Calu3 (cell line): Measurements from ENCODE around the gene ADAMTS18. TPM values are rescaled to one million over a fixed set of nuclear protein-coding genes. Genes with fewer than 3 reads are reported as not detected.
A peak's percentile ranks its signal among the peaks of the same experiment; 100 is the strongest.

Experiments used
- BruUV-seq: library from RNA; stranded (reverse); fragments of 400-500 nt; replicated peaks from 2 replicates; lab custom pipeline; 2021; lab: Mats Ljungman, UMichigan
- CTCF ChIA-PET: fragments of 300-600 bp; sonication (Branson Sonifier 250); formaldehyde crosslinking; loops from one replicate; lab custom pipeline; 2022; ENCODE audit warnings: antibody characterized with exemption; lab: Charles Lee
- DNase-seq: peaks from one replicate; pipeline ENCODE4 v3.0.0; 2022
- H3K27ac Mint-ChIP-seq: one replicate; pipeline ENCODE4 v1.8.0; 2022; ENCODE audit warnings: mixed read lengths; ENCODE audit not compliant: unreplicated experiment
- H3K27me3 Mint-ChIP-seq: one replicate; pipeline ENCODE4 v1.8.0; 2022; ENCODE audit warnings: mixed read lengths; ENCODE audit not compliant: unreplicated experiment
- H3K36me3 Mint-ChIP-seq: one replicate; pipeline ENCODE4 v1.8.0; 2022; ENCODE audit warnings: mild to moderate bottlenecking, moderate library complexity, mixed read lengths; ENCODE audit not compliant: insufficient read depth, unreplicated experiment
- H3K4me1 Mint-ChIP-seq: one replicate; pipeline ENCODE4 v1.8.0; 2022; ENCODE audit warnings: mild to moderate bottlenecking, low read depth, mixed read lengths; ENCODE audit not compliant: unreplicated experiment
- H3K4me3 Mint-ChIP-seq: one replicate; pipeline ENCODE4 v1.8.0; 2022; ENCODE audit warnings: mild to moderate bottlenecking, low read depth, moderate library complexity, mixed read lengths; ENCODE audit not compliant: unreplicated experiment
- H3K9me3 Mint-ChIP-seq: one replicate; pipeline ENCODE4 v1.8.0; 2022; ENCODE audit warnings: low read depth, mixed read lengths; ENCODE audit not compliant: unreplicated experiment
- CTCF ChIP-seq: fragments of 200-600 bp; IDR thresholded peaks from one replicate; pipeline ENCODE4 v1.8.0; 2022; ENCODE audit warnings: antibody characterized with exemption; ENCODE audit not compliant: unreplicated experiment
- intact Hi-C: fragments of 100-400 bp; cut with micrococcal nuclease; formaldehyde crosslinking; loops from one replicate; pipeline ENCODE4 v1.10.0; 2022; ENCODE audit not compliant: unreplicated experiment
- total RNA-seq: library from RNA; stranded (reverse); gene quantifications from 2 replicates; pipeline ENCODE4 v1.2.3, GENCODE V29; 2022

Gene ADAMTS18
- total RNA-seq, 1 experiment from 2014 or later = not detected

DNA sequence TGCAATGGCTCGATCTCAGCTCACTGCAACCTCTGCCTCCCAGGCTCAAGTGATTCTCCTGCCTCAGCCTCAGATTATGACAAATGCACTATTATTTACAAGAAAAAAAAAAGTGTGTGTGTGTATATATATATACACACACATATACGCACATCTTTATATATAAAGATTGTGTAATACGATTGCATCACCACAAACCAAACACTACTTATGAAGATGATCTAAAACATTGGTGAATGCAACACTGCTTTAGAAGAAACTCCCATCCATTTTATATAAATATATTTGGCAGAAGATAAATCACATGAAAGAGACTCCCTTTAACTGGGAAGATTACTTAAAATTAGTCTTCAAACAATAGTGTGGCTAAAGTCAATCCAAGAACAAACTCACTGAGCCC is 138.9 kb downstream of the ADAMTS18 start:
- intact Hi-C loops = no loop called here
- no peak for DNase-seq
- Mint-ChIP-seq H3K27me3 (peaks cover 13% of the 10 kb centered on the region), H3K9me3 (no peaks in the 10 kb centered on the region), H3K4me1 (peaks cover 30% of the 10 kb centered on the region), H3K36me3 (no peaks in the 10 kb centered on the region), H3K4me3 (no peak overlapping the region), H3K27ac (no peak overlapping the region)
- no TSS peak for BruUV-seq
- TF ChIP-seq CTCF = no peak
- CTCF ChIA-PET = no interaction called here

GRCh38 chr16:77290451-77291115 is 144.3 kb downstream of the ADAMTS18 start:
- TF ChIP-seq CTCF = no peak
- Mint-ChIP-seq H3K9me3 (no peaks in the 10 kb centered on the region), H3K36me3 (no peaks in the 10 kb centered on the region), H3K27me3 (peaks cover 13% of the 10 kb centered on the region), H3K4me1 (peaks cover 12% of the 10 kb centered on the region), H3K27ac (no peak overlapping the region), H3K4me3 (no peak overlapping the region)
- CTCF ChIA-PET = no interaction called here
- no peak for DNase-seq
- BruUV-seq = no TSS peak
- intact Hi-C loops = no loop called here

GRCh38 chr16:77289331-77289809 is 145.5 kb downstream of the ADAMTS18 start:
- CTCF ChIA-PET = no interaction called here
- no TSS peak for BruUV-seq
- peak overlapping the region; percentile 40 for H3K27ac Mint-ChIP-seq
- no peaks in the 10 kb centered on the region for H3K36me3 Mint-ChIP-seq
- DNase-seq = peak; percentile 55
- no peaks in the 10 kb centered on the region for H3K9me3 Mint-ChIP-seq
- H3K4me1 Mint-ChIP-seq = peaks cover 12% of the 10 kb centered on the region
- peaks cover 6% of the 10 kb centered on the region for H3K27me3 Mint-ChIP-seq
- intact Hi-C loops = no loop called here
- H3K4me3 Mint-ChIP-seq = no peak overlapping the region
- TF ChIP-seq CTCF = no peak

GRCh38 chr16:77288222-77288621 is 146.6 kb downstream of the ADAMTS18 start:
- H3K4me1 Mint-ChIP-seq = peaks cover 12% of the 10 kb centered on the region

More at GRCh38 chr16:77288222-77288621, 146.6 kb downstream of the ADAMTS18 start:
- no TSS peak for BruUV-seq
- intact Hi-C loops = no loop called here
- Mint-ChIP-seq H3K27ac (no peak overlapping the region), H3K36me3 (no peaks in the 10 kb centered on the region), H3K27me3 (no peaks in the 10 kb centered on the region), H3K9me3 (no peaks in the 10 kb centered on the region), H3K4me3 (no peak overlapping the region)
- DNase-seq = no peak
- no peak for TF ChIP-seq CTCF
- CTCF ChIA-PET = no interaction called here
